Trophoblast cell (in vitro differentiated cells and primary cell): Measurements from ENCODE around the gene TSHZ2.

Source experiments
- DNase-seq, 2 donors: peaks; one replicate each; pipeline ENCODE4 v3.0.0-alpha.2; 2016
- H2AFZ ChIP-seq: 2 replicates; pipeline ENCODE4 v1.6.1; 2013; ENCODE audit warnings: low read length, moderate library complexity, mild to moderate bottlenecking; ENCODE audit not compliant: insufficient read depth, poor library complexity
- H2AK5ac ChIP-seq: 2 replicates; pipeline ENCODE4 v1.6.1; 2013; ENCODE audit warnings: mild to moderate bottlenecking, low read length
- H2BK120ac ChIP-seq: 2 replicates; pipeline ENCODE4 v1.6.1; 2013; ENCODE audit warnings: low read length, mild to moderate bottlenecking, moderate library complexity; ENCODE audit not compliant: insufficient read depth, poor library complexity
- H2BK12ac ChIP-seq: 2 replicates; pipeline ENCODE4 v1.6.1; 2013; ENCODE audit warnings: mild to moderate bottlenecking, low read length, moderate library complexity
- H2BK5ac ChIP-seq: 2 replicates; pipeline ENCODE4 v1.6.1; 2013; ENCODE audit warnings: low read length, low read depth, moderate library complexity, mild to moderate bottlenecking; ENCODE audit not compliant: poor library complexity
- H3K14ac ChIP-seq: 2 replicates; pipeline ENCODE4 v1.6.1; 2013; ENCODE audit warnings: mild to moderate bottlenecking, low read length
- H3K18ac ChIP-seq: 2 replicates; pipeline ENCODE4 v1.6.1; 2013; ENCODE audit warnings: mild to moderate bottlenecking, low read length
- H3K23ac ChIP-seq: 2 replicates; pipeline ENCODE4 v1.6.1; 2013; ENCODE audit warnings: low read length
- H3K27ac ChIP-seq: 2 replicates; pipeline ENCODE4 v1.5.1; 2013; ENCODE audit warnings: low read depth, mild to moderate bottlenecking, inconsistent platforms, low read length, moderate library complexity
- H3K27me3 ChIP-seq: 2 replicates; pipeline ENCODE4 v1.6.1; 2013; ENCODE audit warnings: inconsistent platforms, mild to moderate bottlenecking, low read length, moderate library complexity; ENCODE audit not compliant: insufficient read depth
- H3K36me3 ChIP-seq, 2 experiments: 1 replicate in 1 of 2; 2 replicates in 1 of 2; pipeline ENCODE4 v1.6.1; 2013; ENCODE audit warnings: low read length in 2 of 2, mild to moderate bottlenecking in 2 of 2, moderate library complexity in 1 of 2; ENCODE audit not compliant: insufficient read depth in 2 of 2, control insufficient read depth in 1 of 2
- H3K4ac ChIP-seq: 2 replicates; pipeline ENCODE4 v1.6.1; 2013; ENCODE audit warnings: low read depth, mild to moderate bottlenecking, low read length, moderate library complexity
- H3K4me1 ChIP-seq, 2 experiments: 1 replicate in 1 of 2; 2 replicates in 1 of 2; pipeline ENCODE4 v1.6.1; 2013; ENCODE audit warnings: low read length in 2 of 2, mild to moderate bottlenecking in 2 of 2, moderate library complexity in 1 of 2; ENCODE audit not compliant: insufficient read depth in 2 of 2, control insufficient read depth in 1 of 2
- H3K4me2 ChIP-seq: 2 replicates; pipeline ENCODE4 v1.6.1; 2013; ENCODE audit warnings: inconsistent platforms, mild to moderate bottlenecking, low read length, moderate library complexity
- H3K4me3 ChIP-seq: 2 replicates; pipeline ENCODE4 v1.5.1; 2013; ENCODE audit warnings: mild to moderate bottlenecking, low read depth, low read length, inconsistent platforms
- H3K79me1 ChIP-seq: one replicate; pipeline ENCODE4 v1.6.1; 2013; ENCODE audit warnings: low read length
- H3K79me2 ChIP-seq: 2 replicates; pipeline ENCODE4 v1.6.1; 2013; ENCODE audit warnings: low read length, mild to moderate bottlenecking; ENCODE audit not compliant: control insufficient read depth, insufficient read depth, poor library complexity
- H3K9ac ChIP-seq: 2 replicates; pipeline ENCODE4 v1.6.1; 2013; ENCODE audit warnings: mild to moderate bottlenecking, low read length
- H3K9me3 ChIP-seq: 2 replicates; pipeline ENCODE4 v1.6.1; 2013; ENCODE audit warnings: low read depth, mild to moderate bottlenecking, control low read depth, inconsistent platforms, low read length; ENCODE audit not compliant: insufficient read depth
- H4K12ac ChIP-seq: 2 replicates; pipeline ENCODE4 v1.6.1; 2013; ENCODE audit warnings: low read depth, mild to moderate bottlenecking, low read length, moderate library complexity
- H4K8ac ChIP-seq: 2 replicates; pipeline ENCODE4 v1.6.1; 2013; ENCODE audit warnings: low read depth, mild to moderate bottlenecking, low read length, moderate library complexity
- H4K91ac ChIP-seq: one replicate; pipeline ENCODE4 v1.6.1; 2013; ENCODE audit warnings: low read depth, mild to moderate bottlenecking, low read length, moderate library complexity
- WGBS: extraction: QIAGEN DNeasy Blood & Tissue Kit; methylation state at CpG from one replicate; pipeline ENCODE4 v1.1.7; 2013; ENCODE audit warnings: missing lambda C conversion rate; ENCODE audit not compliant: insufficient read length, insufficient coverage; ENCODE audit errors: extremely low coverage; 5-methylcytosine and 5-hydroxymethylcytosine counted together

TSHZ2 gene

DNA sequence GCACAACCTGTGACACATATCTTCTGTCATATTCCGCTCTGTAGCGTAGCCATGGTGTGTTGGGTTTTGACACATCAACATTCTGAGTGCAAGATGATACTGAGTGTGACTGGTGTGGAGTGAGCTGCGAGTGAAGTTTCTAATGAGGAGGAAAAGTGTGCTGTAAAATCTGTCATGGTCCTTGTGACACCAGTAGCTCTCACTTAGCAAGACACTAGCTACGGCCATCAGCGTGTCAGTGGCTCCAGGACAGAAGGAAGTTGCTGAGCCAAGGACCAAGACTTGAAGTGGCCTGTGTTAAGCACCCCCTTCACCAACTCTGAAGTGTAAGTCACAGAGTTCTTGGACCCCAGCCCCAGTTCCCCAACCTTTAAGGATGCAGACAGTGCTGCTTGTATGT, 72.1 kb downstream of the TSHZ2 start:
- peak overlapping the region; percentile 59 for H4K91ac ChIP-seq
- H2BK120ac ChIP-seq, result peak overlapping the region; percentile 68
- no CpG with 5 or more reads among the region's 5 CpGs for WGBS
- no peak overlapping the region for H3K18ac ChIP-seq
- peaks cover 10 to 16% of the 10 kb centered on the region in 2 experiments for H3K4me1 ChIP-seq
- H3K9me3 ChIP-seq, result no peaks in the 10 kb centered on the region
- peak overlapping the region; percentile 52 for H2BK12ac ChIP-seq
- H4K8ac ChIP-seq, result no peak overlapping the region
- H3K79me2 ChIP-seq, result no peaks in the 10 kb centered on the region
- no peak overlapping the region for H3K4me2 ChIP-seq
- DNase-seq, result no peak
- H4K12ac ChIP-seq, result no peak overlapping the region
- H3K23ac ChIP-seq, result no peak overlapping the region
- H2AFZ ChIP-seq, result no peak overlapping the region
- no peak overlapping the region for H2AK5ac ChIP-seq
- no peaks in the 10 kb centered on the region for H3K36me3 ChIP-seq
- peaks cover 16% of the 10 kb centered on the region for H3K79me1 ChIP-seq
- H3K4me3 ChIP-seq, result no peak overlapping the region
- H2BK5ac ChIP-seq, result peak overlapping the region; percentile 21
- no peaks in the 10 kb centered on the region for H3K27me3 ChIP-seq
- H3K9ac ChIP-seq, result no peak overlapping the region
- H3K4ac ChIP-seq, result no peak overlapping the region
- no peak overlapping the region for H3K14ac ChIP-seq
- H3K27ac ChIP-seq, result no peak overlapping the region

DNA sequence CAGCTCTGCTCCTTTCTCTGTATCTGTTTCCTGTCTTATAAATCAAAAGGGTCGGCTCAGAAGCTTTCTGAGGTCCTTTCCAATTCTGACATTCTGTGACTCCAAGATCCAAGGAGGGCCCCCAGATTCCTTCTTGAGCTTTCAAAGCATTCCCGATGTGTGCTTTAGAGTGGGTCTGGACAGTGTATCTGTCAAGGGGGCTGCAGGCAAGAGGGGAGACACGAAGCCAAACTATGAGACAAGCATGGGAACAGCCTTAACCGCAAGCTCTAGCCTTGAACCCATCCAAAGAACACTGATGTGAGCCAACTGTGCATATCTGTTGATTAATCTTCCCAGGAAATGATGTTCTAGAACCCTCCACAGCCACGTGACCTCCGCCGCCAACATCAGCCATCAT, 73.8 kb downstream of the TSHZ2 start:
- H3K9me3 ChIP-seq, result no peaks in the 10 kb centered on the region
- H2BK120ac ChIP-seq, result no peak overlapping the region
- no peak overlapping the region for H3K14ac ChIP-seq
- H2BK5ac ChIP-seq, result peak overlapping the region; percentile 50
- peaks cover 10 to 16% of the 10 kb centered on the region in 2 experiments for H3K4me1 ChIP-seq
- H3K4ac ChIP-seq, result no peak overlapping the region
- H4K91ac ChIP-seq, result no peak overlapping the region
- no peak overlapping the region for H3K23ac ChIP-seq
- H2AK5ac ChIP-seq, result no peak overlapping the region
- peaks cover 16% of the 10 kb centered on the region for H3K79me1 ChIP-seq
- H3K79me2 ChIP-seq, result no peaks in the 10 kb centered on the region
- no peaks in the 10 kb centered on the region for H3K36me3 ChIP-seq
- no peak overlapping the region for H3K18ac ChIP-seq
- no peaks in the 10 kb centered on the region for H3K27me3 ChIP-seq
- H2BK12ac ChIP-seq, result no peak overlapping the region
- DNase-seq, result no peak
- no peak overlapping the region for H3K4me2 ChIP-seq
- peak overlapping the region; percentile 67 for H3K27ac ChIP-seq
- H2AFZ ChIP-seq, result no peak overlapping the region
- H4K8ac ChIP-seq, result no peak overlapping the region
- no peak overlapping the region for H4K12ac ChIP-seq
- H3K9ac ChIP-seq, result no peak overlapping the region
- no peak overlapping the region for H3K4me3 ChIP-seq
- no CpG with 5 or more reads among the region's 7 CpGs for WGBS

- Histone ChIP-seq H2AFZ (no peak overlapping the region), H3K23ac (no peak overlapping the region), H2AK5ac (no peak overlapping the region), H3K9me3 (no peaks in the 10 kb centered on the region), H3K4ac (no peak overlapping the region), H3K79me2 (no peaks in the 10 kb centered on the region), H2BK12ac (peak overlapping the region; percentile 94), H4K91ac (peak overlapping the region; percentile 76), H3K9ac (no peak overlapping the region), H3K27ac (no peak overlapping the region), H3K79me1 (peaks cover 16% of the 10 kb centered on the region), H3K36me3 (no peaks in the 10 kb centered on the region), H3K4me1 (peaks cover 10 to 16% of the 10 kb centered on the region in 2 experiments), H4K8ac (no peak overlapping the region), H3K18ac (no peak overlapping the region), H3K27me3 (no peaks in the 10 kb centered on the region), H3K4me3 (no peak overlapping the region), H3K14ac (no peak overlapping the region), H2BK5ac (no peak overlapping the region), H2BK120ac (no peak overlapping the region), H3K4me2 (no peak overlapping the region), H4K12ac (no peak overlapping the region)
- WGBS, result no CpG with 5 or more reads among the region's 2 CpGs
- no peak for DNase-seq
Measured at GRCh38 chr20:53047203-53047602, 75.0 kb downstream of the TSHZ2 start.

DNA sequence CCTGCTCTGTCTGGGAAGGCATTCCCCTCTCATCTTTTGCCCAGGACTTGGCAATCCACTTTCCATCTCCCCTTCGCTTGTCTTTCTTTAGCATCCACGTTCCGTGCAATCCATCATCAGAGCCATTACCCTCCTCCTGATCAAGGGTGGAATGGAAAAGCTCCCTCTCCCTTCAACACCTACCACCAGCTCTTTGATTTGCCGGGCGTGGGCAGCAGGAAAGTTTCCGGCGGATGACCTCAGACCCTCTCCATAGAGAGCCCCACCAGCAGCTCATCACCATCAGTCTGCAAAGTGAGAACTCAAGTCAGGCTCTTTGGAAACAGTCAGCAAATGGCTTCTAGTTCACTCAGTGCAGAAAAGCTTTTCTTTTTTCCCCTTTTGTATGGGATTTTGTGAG, 76.2 kb downstream of the TSHZ2 start:
- no peak for DNase-seq
- Histone ChIP-seq H3K4me1 (peaks cover 10 to 16% of the 10 kb centered on the region in 2 experiments), H2BK120ac (no peak overlapping the region), H3K79me2 (no peaks in the 10 kb centered on the region), H3K79me1 (peaks cover 16% of the 10 kb centered on the region), H3K14ac (no peak overlapping the region), H3K27ac (no peak overlapping the region), H2AK5ac (no peak overlapping the region), H2BK12ac (peak overlapping the region; percentile 5), H3K23ac (no peak overlapping the region), H2AFZ (no peak overlapping the region), H3K4me3 (no peak overlapping the region), H3K9me3 (no peaks in the 10 kb centered on the region), H4K12ac (no peak overlapping the region), H3K4me2 (no peak overlapping the region), H3K9ac (no peak overlapping the region), H3K27me3 (no peaks in the 10 kb centered on the region), H3K18ac (no peak overlapping the region), H3K4ac (no peak overlapping the region), H4K8ac (no peak overlapping the region), H4K91ac (peak overlapping the region; percentile 38), H3K36me3 (no peaks in the 10 kb centered on the region), H2BK5ac (no peak overlapping the region)
- WGBS, result no CpG with 5 or more reads among the region's 7 CpGs
